Motor neuron (in vitro differentiated cells): ENCODE measurements around the gene KCNN3. TPM values are rescaled to one million over a fixed set of nuclear protein-coding genes. Genes with fewer than 3 reads are reported as not detected.

Experiments used
- ATAC-seq, 8 experiments: fragments of 200-7000 bp; cut with Tn5 transposase; replicated peaks in 6 of 8; 2 replicates each; pipeline ENCODE4 v1.8.0; 2021; ENCODE audit warnings: mild to moderate bottlenecking in 8 of 8, moderate library complexity in 8 of 8
- H3K27ac ChIP-seq, 2 donors: fragments of 250-450 bp; sonication (Bioruptor Pico); 2 replicates each; pipeline ENCODE4 v1.9.0; 2021; ENCODE audit warnings: antibody characterized with exemption in 2 of 2, mild to moderate bottlenecking in 2 of 2, moderate library complexity in 1 of 2
- H3K4me1 ChIP-seq, 2 donors: fragments of 250-450 bp; sonication (Bioruptor Pico); replicated peaks in 1 of 2; 2 replicates each; pipeline ENCODE4 v1.6.1; 2021; ENCODE audit warnings: antibody characterized with exemption in 2 of 2, mild to moderate bottlenecking in 2 of 2, moderate library complexity in 1 of 2
- H3K4me3 ChIP-seq, 5 donors: fragments of 250-450 bp; sonication (Bioruptor Pico); 2 replicates each; pipeline ENCODE4 v1.9.0; 2021; ENCODE audit warnings: antibody characterized with exemption in 5 of 5, mild to moderate bottlenecking in 5 of 5, moderate library complexity in 4 of 5
- WGBS, 10 experiments: fragments of 450-650 bp; shearing (Covaris generic); methylation state at CpG; one replicate each; pipeline ENCODE4 v1.0.0; 2022; 5-methylcytosine and 5-hydroxymethylcytosine counted together
- in situ Hi-C, 9 experiments: fragments of 400-800 bp; cut with MboI; loops; one replicate each; pipeline ENCODE4 v1.15.0; 2021; ENCODE audit warnings: low sequenced_read_pairs in 9 of 9, low pct_unique_long_range_greater_than_20kb in 2 of 9; ENCODE audit not compliant: unreplicated experiment in 9 of 9
- total RNA-seq, 8 experiments: library from RNA; unstranded; fragments of 300-600 nt; gene quantifications; 2 replicates each; pipeline versions ENCODE4 v1.2.3 to v1.2.4, GENCODE V29; 2022

The KCNN3 gene
- total RNA-seq, 8 experiments from 2014 or later = 0.50 to 16.1 (median 1.5) TPM

GRCh38 chr1:154865442-154866256, 4.4 kb downstream of the KCNN3 start:
- in situ Hi-C loops = no loop called here
- no peak for ATAC-seq
- WGBS, 10 experiments = 60 to 93% (median 80%) methylated on average over 1 to 5 of the region's 5 CpGs; no CpG with 5 or more reads in 2 of the 10 experiments

DNA sequence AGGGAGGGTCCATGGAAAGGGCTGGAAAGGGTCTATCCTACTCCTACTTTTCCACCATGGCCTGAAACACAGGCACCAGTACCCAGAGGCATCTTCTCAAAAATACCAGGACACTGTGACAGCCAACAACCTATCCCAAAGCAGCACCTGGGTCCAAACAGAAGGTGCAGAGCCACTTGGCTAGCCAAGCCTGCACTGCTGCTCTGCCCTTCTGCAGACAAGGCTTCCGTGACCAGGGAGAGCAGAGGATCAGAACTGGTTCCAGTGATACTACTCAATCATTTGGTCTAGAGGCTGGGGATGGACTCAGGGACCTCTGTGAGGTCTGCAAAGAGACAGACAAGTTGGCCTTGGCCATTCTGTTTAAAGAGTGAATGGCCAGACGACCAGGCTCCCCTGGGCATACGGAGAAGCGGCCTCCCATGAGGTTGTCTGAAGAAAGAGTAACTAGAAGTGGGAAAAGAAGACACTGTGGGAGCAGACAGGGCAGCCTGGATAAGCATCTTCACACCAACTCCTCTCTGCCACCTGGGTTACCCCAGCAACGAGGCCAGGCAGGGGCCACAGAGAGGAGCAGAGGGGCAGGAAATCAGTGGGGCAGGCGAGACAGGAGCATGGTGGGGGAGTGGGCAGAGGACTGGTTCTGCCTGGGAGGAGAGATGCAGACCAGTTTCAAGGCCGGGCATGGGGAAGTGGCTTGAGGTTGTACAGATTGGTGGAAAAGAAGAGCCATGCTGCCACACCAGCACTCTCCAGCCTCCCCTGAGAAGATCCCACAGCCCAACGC, 5.7 kb downstream of the KCNN3 start:
- Histone ChIP-seq H3K27ac (no peak overlapping the region), H3K4me3 (no peak overlapping the region), H3K4me1 (peaks cover 48 to 51% of the 10 kb centered on the region in 2 donors)
- ATAC-seq = no peak
- WGBS, 10 experiments = 42 to 100% (median 87%) methylated on average over 1 to 7 of the region's 8 CpGs; no CpG with 5 or more reads in 4 of the 10 experiments
- in situ Hi-C loops = no loop called here

More at GRCh38 chr1:154865442-154866256, 4.4 kb downstream of the KCNN3 start:
- Histone ChIP-seq H3K4me3 (no peak overlapping the region), H3K27ac (no peak overlapping the region), H3K4me1 (peaks cover 45 to 55% of the 10 kb centered on the region in 2 donors)

- in situ Hi-C loops = no loop called here
- ATAC-seq = peak in 7 of 8 experiments; percentile 14 to 49 (median 28)
- Histone ChIP-seq H3K4me1 (peaks cover 41 to 43% of the 10 kb centered on the region in 2 donors), H3K4me3 (no peak overlapping the region), H3K27ac (no peak overlapping the region)
- 35 to 91% (median 71%) methylated on average over 1 to 11 of the region's 16 CpGs for WGBS, 10 experiments
Observed at GRCh38 chr1:154863315-154864174, 6.5 kb downstream of the KCNN3 start.

DNA sequence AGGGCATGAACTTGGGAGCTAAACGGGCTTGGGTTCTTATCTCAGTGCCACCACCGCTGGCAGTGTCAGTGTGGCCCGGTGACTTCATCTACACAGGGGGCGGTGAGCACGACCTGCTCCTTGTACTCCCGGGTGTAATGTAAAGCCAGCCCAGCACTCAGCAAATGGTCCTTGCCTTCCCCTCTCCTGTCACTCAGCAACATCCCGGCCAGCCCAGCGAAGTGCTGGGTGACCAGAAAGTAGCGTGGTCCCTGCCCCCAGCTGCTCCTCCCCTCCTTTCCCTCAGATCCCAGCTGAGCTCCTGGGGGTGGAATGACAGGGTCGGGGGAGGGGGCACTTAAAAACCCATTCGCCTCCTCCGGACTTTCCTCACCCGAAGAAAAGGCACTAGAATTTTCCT, 7.2 kb downstream of the KCNN3 start:
- ATAC-seq = peak in 5 of 8 experiments; percentile 53 to 75 (median 71)
- Histone ChIP-seq H3K4me3 (no peak overlapping the region), H3K4me1 (peaks cover 36% of the 10 kb centered on the region in 2 donors), H3K27ac (no peak overlapping the region)
- WGBS, 10 experiments = 20 to 95% (median 58%) methylated on average over 2 to 11 of the region's 13 CpGs; no CpG with 5 or more reads in 4 of the 10 experiments
- in situ Hi-C loops = no loop called here

DNA sequence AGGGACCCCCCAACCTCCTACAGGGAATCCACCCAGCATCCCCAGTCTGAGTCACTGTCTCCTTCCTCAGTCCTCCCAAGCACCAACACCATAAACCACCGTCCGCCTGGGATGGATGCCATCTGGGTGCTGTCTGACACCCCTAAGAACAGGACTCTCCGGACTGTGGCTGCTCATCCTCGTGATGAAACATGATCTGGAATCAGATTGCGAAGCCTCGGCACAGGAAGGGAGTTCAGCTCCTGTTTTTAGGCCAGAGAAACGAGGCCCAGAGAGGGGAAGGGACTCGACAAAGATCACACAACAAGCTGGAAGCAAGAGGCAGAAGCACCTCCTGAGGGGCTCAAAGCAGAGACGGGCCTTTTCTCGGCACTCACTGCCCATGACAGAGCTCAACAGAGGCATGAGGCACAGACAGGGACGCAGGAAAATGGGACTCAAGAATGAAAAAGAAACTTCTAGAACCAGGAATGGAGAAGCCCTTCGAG, 8.4 kb downstream of the KCNN3 start:
- in situ Hi-C loops = no loop called here
- Histone ChIP-seq H3K27ac (no peak overlapping the region), H3K4me1 (peaks cover 24 to 25% of the 10 kb centered on the region in 2 donors), H3K4me3 (no peak overlapping the region)
- no peak for ATAC-seq
- 70 to 83% (median 77%) methylated on average over 1 to 12 of the region's 12 CpGs; no CpG with 5 or more reads in 2 of the 10 experiments for WGBS, 10 experiments

- WGBS, 10 experiments = 38 to 90% (median 77%) methylated on average over 2 to 12 of the region's 12 CpGs
- Histone ChIP-seq H3K4me1 (peaks cover 20 to 26% of the 10 kb centered on the region in 2 donors), H3K27ac (no peak overlapping the region), H3K4me3 (no peak overlapping the region)
- in situ Hi-C loops = no loop called here
- peak in 3 of 8 experiments; percentile 25 to 57 (median 49) for ATAC-seq
Observed at GRCh38 chr1:154860156-154860870, 9.8 kb downstream of the KCNN3 start.

DNA sequence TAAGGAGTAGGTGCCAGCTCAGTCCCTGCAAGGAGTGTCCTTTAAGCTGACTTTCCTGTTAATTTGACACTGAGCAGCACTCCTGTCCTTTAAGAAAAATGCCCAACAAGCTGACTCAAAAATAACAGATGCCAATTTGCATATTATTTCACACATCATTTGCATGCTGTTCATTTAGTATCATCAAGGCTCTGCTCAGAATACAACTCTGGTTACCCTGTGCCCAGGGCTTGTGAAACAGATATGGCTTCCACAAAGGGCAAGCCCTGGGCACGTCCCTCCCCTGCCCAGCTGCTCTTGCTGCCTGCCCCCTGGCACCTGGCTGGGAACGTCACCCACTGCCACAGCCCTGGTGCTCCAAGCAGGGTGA, 10.3 kb downstream of the KCNN3 start:
- peak in 3 of 8 experiments; percentile 21 to 67 (median 41) for ATAC-seq
- Histone ChIP-seq H3K4me3 (no peak overlapping the region), H3K4me1 (peaks cover 20 to 26% of the 10 kb centered on the region in 2 donors), H3K27ac (no peak overlapping the region)
- 30 to 94% (median 93%) methylated on average over 2 of the region's 2 CpGs; no CpG with 5 or more reads in 7 of the 10 experiments for WGBS, 10 experiments
- in situ Hi-C loops = no loop called here

- Histone ChIP-seq H3K27ac (no peak overlapping the region), H3K4me1 (peaks cover 20 to 26% of the 10 kb centered on the region in 2 donors), H3K4me3 (no peak overlapping the region)
- in situ Hi-C loops = no loop called here
- no peak for ATAC-seq
- WGBS, 10 experiments = 50 to 100% (median 90%) methylated on average over 1 to 9 of the region's 9 CpGs; no CpG with 5 or more reads in 3 of the 10 experiments
Observed at GRCh38 chr1:154859151-154859785, 10.8 kb downstream of the KCNN3 start.

DNA sequence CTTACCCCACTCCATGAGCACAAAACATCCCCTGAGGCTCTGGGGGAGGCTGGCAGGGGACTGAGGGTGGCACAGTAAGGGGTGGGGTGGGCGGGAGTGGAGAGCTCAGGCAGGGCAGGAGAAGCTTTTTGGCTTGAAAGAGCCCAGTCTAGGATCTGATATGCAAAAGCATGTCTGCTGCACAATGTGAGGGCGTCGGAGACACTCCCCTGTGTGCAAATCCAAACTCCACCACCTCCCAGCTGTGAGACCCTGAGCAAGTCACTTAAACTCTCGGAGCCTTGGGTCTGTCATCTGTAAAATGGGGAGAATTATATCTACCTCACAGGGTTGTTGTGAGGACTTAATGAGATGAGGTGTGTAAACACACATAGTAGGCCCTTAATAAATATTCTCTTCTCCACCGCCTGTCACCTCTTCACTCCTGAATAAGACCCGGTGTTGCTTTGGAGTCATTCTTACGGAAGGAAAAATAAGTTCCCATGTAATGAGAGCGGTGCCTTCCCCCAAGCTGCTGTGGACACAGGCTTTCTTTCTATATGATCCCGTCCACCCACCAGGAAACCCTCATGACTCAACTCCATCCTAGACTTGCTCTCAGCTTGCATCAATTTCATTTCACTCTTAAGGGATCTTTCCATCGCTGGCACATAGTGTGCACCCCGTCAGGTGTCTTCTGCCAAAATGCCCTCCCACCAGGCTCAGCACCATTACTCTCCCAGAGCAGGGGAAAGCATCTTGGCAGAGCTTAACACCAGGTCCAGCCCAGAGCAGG, 12.5 kb downstream of the KCNN3 start:
- Histone ChIP-seq H3K27ac (no peak overlapping the region), H3K4me3 (no peak overlapping the region), H3K4me1 (peaks cover 9 to 11% of the 10 kb centered on the region in 2 donors)
- 80 to 100% (median 89%) methylated on average over 1 to 8 of the region's 11 CpGs; no CpG with 5 or more reads in 5 of the 10 experiments for WGBS, 10 experiments
- peak in 3 of 8 experiments; percentile 11 to 32 (median 24) for ATAC-seq
- in situ Hi-C loops = no loop called here

- H3K27ac ChIP-seq = no peak overlapping the region
- in situ Hi-C loops = no loop called here
- peaks cover 3 to 5% of the 10 kb centered on the region in 2 donors for H3K4me1 ChIP-seq
- no peak for ATAC-seq
- WGBS, 10 experiments = 75 to 100% (median 92%) methylated on average over 1 to 5 of the region's 6 CpGs; no CpG with 5 or more reads in 6 of the 10 experiments
- no peak overlapping the region for H3K4me3 ChIP-seq
Observed at GRCh38 chr1:154857022-154857421, 13.1 kb downstream of the KCNN3 start.

DNA sequence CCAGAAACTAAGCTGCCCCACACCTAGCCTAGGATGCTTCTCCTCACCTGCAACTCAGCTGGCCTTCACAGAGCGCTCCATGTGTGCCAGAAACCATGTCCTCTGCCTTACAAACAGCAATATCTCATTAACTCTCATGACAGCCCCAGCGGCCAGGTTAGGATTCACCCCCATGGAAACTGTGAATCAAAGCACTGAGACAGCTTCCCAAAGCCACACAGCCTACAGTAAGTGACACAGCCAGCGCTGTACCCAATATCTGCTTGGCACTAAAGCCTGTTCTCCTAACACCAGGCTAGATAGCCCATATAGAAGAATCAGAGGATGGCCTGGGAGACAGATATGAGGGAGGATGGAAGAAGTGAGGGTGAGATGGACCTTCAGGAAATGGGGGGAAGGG, 13.5 kb downstream of the KCNN3 start:
- in situ Hi-C loops = no loop called here
- Histone ChIP-seq H3K4me3 (no peak overlapping the region), H3K4me1 (peaks cover 3 to 5% of the 10 kb centered on the region in 2 donors), H3K27ac (no peak overlapping the region)
- 63 to 100% (median 92%) methylated on average over 1 to 3 of the region's 3 CpGs; no CpG with 5 or more reads in 4 of the 10 experiments for WGBS, 10 experiments
- no peak for ATAC-seq
